Measurements from ENCODE around the gene NTM. TPM values are rescaled to one million over a fixed set of nuclear protein-coding genes. Genes with fewer than 3 reads are reported as not detected.

Gene NTM
- total RNA-seq, 1 donor from 2014 or later: 4.3 TPM

DNA sequence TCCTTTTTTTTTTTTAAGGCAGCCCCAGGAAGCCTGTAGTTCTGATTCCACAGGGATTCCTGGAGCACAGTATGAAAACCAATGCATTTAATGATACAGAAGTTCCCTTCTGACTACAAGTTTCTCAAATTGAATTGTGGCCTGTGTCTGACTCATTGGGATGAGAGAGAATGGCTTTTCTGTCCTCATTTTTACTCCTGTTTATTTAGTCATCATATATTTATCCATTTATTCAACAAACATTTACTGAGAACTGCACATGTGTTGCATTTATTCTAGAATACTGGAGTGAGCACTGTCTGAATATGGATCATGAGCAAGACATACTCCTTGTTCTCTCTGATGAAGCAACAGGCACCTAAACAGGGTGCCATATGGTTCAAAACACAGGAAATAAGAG is 231.2 kb downstream of the NTM start:
- H3K27ac Mint-ChIP-seq: no peak overlapping the region
- no peaks in the 10 kb centered on the region for H3K36me3 Mint-ChIP-seq (ENCODE audit: insufficient read depth)
- no peaks in the 10 kb centered on the region for H3K4me1 Mint-ChIP-seq (ENCODE audit: low read depth)
- no peak for DNase-seq (ENCODE audit: low spot score, unreplicated experiment)
- no peak overlapping the region for H3K4me3 Mint-ChIP-seq (ENCODE audit: low read depth)
- H3K27me3 Mint-ChIP-seq: peaks cover 2% of the 10 kb centered on the region
- TF ChIP-seq, protein P1, sequence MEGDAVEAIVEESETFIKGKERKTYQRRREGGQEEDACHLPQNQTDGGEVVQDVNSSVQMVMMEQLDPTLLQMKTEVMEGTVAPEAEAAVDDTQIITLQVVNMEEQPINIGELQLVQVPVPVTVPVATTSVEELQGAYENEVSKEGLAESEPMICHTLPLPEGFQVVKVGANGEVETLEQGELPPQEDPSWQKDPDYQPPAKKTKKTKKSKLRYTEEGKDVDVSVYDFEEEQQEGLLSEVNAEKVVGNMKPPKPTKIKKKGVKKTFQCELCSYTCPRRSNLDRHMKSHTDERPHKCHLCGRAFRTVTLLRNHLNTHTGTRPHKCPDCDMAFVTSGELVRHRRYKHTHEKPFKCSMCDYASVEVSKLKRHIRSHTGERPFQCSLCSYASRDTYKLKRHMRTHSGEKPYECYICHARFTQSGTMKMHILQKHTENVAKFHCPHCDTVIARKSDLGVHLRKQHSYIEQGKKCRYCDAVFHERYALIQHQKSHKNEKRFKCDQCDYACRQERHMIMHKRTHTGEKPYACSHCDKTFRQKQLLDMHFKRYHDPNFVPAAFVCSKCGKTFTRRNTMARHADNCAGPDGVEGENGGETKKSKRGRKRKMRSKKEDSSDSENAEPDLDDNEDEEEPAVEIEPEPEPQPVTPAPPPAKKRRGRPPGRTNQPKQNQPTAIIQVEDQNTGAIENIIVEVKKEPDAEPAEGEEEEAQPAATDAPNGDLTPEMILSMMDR (IDR thresholded peaks at IDR 0.05; ENCODE audit: unreplicated experiment): no peak
- peaks cover 3% of the 10 kb centered on the region for H3K9me3 Mint-ChIP-seq (ENCODE audit: low read depth)

DNA sequence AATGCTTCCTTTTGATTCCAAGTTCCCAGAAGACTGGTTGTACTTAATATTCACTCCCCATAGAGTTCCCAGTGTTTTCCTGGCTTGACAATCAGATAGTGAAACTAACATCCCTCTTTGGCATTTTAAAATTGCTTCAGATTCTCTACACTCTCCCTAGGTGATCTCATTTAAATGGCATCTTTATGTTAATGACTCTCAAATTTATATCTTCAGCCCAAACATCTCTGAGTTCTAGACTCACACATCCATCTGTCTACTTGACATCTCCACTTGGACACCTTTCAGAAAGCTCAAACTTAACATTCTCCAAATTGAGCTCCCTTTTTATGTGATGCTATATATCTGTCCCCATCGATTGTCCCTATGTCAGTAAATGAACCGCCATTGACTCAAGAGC is 232.0 kb downstream of the NTM start:
- H3K27ac Mint-ChIP-seq: no peak overlapping the region
- TF ChIP-seq, protein P1 (IDR thresholded peaks at IDR 0.05; ENCODE audit: unreplicated experiment): no peak
- no peaks in the 10 kb centered on the region for H3K4me1 Mint-ChIP-seq (ENCODE audit: low read depth)
- H3K36me3 Mint-ChIP-seq (ENCODE audit: insufficient read depth): no peaks in the 10 kb centered on the region
- no peak overlapping the region for H3K4me3 Mint-ChIP-seq (ENCODE audit: low read depth)
- peaks cover 2% of the 10 kb centered on the region for H3K27me3 Mint-ChIP-seq
- H3K9me3 Mint-ChIP-seq (ENCODE audit: low read depth): peaks cover 3% of the 10 kb centered on the region
- DNase-seq (ENCODE audit: low spot score, unreplicated experiment): no peak

DNA sequence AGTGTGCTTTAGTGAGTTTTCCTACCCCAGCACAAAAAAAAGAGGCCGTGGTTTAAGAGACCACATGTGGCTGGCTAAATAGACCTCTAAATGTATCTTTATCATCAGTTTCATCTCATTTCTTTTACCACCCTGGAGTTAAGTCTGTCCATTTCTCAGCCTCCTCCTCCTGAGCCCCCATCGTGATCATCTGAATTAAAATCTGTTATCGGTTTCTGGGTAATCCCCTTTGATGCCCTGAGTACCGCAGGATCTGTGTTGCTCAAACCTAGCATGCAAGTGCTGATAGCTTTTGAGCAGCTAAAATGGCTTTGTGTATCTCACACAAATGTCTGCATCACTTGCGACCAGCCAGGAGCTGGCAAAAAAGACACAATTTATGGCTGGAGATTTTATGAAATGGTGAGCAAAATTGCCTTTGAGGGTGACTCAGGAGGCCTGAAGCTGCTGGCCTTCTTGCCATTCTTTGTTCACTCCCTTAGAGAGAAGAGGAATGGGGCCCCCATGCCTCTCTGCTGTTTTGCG is 236.5 kb downstream of the NTM start:
- TF ChIP-seq, protein P1 (IDR thresholded peaks at IDR 0.05; ENCODE audit: unreplicated experiment): no peak
- Mint-ChIP-seq H3K27me3 (peaks cover 23% of the 10 kb centered on the region), H3K27ac (no peak overlapping the region), H3K4me1 (ENCODE audit: low read depth) (no peaks in the 10 kb centered on the region), H3K4me3 (ENCODE audit: low read depth) (no peak overlapping the region), H3K36me3 (ENCODE audit: insufficient read depth) (no peaks in the 10 kb centered on the region), H3K9me3 (ENCODE audit: low read depth) (peaks cover 3% of the 10 kb centered on the region)
- DNase-seq (ENCODE audit: low spot score, unreplicated experiment): no peak

DNA sequence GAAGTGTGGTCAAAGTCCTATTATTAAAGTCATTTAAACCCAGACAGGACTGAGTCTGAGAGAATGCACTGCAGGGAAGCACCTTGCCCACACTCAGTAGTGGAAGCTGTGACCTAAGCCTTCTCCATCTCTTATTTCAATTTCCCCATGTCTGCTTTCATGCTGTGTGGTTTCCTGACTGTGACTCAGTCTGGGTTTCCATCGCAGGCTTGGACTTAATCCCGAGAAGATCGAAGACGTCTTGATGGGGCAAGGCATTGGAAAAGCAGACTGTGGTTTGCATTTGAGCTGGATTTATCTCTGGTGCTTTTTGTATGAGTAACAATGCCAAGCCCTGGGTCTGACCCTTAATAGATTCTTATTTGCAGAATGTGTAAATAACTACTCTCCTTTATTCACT is 238.9 kb downstream of the NTM start:
- Mint-ChIP-seq H3K4me1 (ENCODE audit: low read depth) (no peaks in the 10 kb centered on the region), H3K4me3 (ENCODE audit: low read depth) (no peak overlapping the region), H3K9me3 (ENCODE audit: low read depth) (no peaks in the 10 kb centered on the region), H3K36me3 (ENCODE audit: insufficient read depth) (no peaks in the 10 kb centered on the region), H3K27me3 (peaks cover 32% of the 10 kb centered on the region), H3K27ac (no peak overlapping the region)
- DNase-seq (ENCODE audit: low spot score, unreplicated experiment): no peak
- TF ChIP-seq, protein P1 (IDR thresholded peaks at IDR 0.05; ENCODE audit: unreplicated experiment): no peak

DNA sequence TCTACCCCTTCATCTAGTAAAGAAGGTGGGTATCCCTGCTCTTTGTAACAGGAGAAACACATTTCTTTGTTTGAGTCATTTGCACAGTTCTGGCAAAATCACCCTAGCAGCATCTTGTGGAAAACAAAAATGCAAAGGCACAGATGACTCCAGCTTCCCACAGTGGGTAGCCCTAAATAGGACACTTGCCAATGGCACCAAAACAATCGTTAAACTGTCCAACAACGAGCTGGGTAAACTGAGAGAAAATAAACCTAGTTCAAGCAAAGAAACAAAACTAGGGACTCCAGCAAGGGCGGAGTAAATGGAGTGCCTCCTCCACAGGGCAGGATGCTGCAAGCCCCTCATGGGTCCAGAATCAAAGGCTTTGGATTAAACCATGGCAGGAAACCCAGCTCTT is 239.5 kb downstream of the NTM start:
- Mint-ChIP-seq H3K36me3 (ENCODE audit: insufficient read depth) (no peaks in the 10 kb centered on the region), H3K27me3 (peaks cover 35% of the 10 kb centered on the region), H3K4me1 (ENCODE audit: low read depth) (no peaks in the 10 kb centered on the region), H3K4me3 (ENCODE audit: low read depth) (no peak overlapping the region), H3K9me3 (ENCODE audit: low read depth) (no peaks in the 10 kb centered on the region), H3K27ac (no peak overlapping the region)
- TF ChIP-seq, protein P1 (IDR thresholded peaks at IDR 0.05; ENCODE audit: unreplicated experiment): no peak
- no peak for DNase-seq (ENCODE audit: low spot score, unreplicated experiment)
